Subcutaneous abdominal adipose tissue (tissue), 5 donors: ENCODE data around the gene ANGPTL2.
"Not testable (repeated sequence)": the region's sequence is repeated elsewhere in the genome, so short reads cannot be mapped to it uniquely, and the experiment has no call there.

ENCODE experiments used
- H3K27ac ChIP-seq: one replicate; pipeline ENCODE4 v1.7.0; 2013; ENCODE audit warnings: low read depth, mild to moderate bottlenecking, inconsistent platforms, low read length, moderate library complexity
- H3K27me3 ChIP-seq, 5 donors: one replicate each; pipeline ENCODE4 v1.7.0; 2013; ENCODE audit warnings: low read length in 5 of 5, inconsistent platforms in 1 of 5; ENCODE audit not compliant: control insufficient read depth in 5 of 5, insufficient read depth in 4 of 5
- H3K36me3 ChIP-seq, 5 donors: one replicate each; pipeline ENCODE4 v1.7.0; 2013; ENCODE audit warnings: low read length in 5 of 5; ENCODE audit not compliant: control insufficient read depth in 5 of 5, insufficient read depth in 5 of 5
- H3K4me1 ChIP-seq, 5 donors: one replicate each; pipeline ENCODE4 v1.7.0; 2013; ENCODE audit warnings: low read length in 5 of 5, mild to moderate bottlenecking in 3 of 5, moderate library complexity in 1 of 5; ENCODE audit not compliant: control insufficient read depth in 5 of 5, insufficient read depth in 5 of 5
- H3K4me3 ChIP-seq, 5 donors: one replicate each; pipeline ENCODE4 v1.7.0; 2013; ENCODE audit warnings: low read length in 5 of 5, low read depth in 1 of 5
- H3K9ac ChIP-seq, 5 donors: one replicate each; pipeline ENCODE4 v1.7.0; 2013; ENCODE audit warnings: low read length in 5 of 5, mild to moderate bottlenecking in 4 of 5, moderate library complexity in 3 of 5
- H3K9me3 ChIP-seq, 5 donors: one replicate each; pipeline ENCODE4 v1.7.0; 2013; ENCODE audit warnings: low read length in 5 of 5; ENCODE audit not compliant: control insufficient read depth in 5 of 5
- donor health status: healthy.
- donor health status: healthy.
- donor health status: healthy.
- donor health status: healthy.
- donor health status: healthy.

The ANGPTL2 gene, protein sequence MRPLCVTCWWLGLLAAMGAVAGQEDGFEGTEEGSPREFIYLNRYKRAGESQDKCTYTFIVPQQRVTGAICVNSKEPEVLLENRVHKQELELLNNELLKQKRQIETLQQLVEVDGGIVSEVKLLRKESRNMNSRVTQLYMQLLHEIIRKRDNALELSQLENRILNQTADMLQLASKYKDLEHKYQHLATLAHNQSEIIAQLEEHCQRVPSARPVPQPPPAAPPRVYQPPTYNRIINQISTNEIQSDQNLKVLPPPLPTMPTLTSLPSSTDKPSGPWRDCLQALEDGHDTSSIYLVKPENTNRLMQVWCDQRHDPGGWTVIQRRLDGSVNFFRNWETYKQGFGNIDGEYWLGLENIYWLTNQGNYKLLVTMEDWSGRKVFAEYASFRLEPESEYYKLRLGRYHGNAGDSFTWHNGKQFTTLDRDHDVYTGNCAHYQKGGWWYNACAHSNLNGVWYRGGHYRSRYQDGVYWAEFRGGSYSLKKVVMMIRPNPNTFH

DNA sequence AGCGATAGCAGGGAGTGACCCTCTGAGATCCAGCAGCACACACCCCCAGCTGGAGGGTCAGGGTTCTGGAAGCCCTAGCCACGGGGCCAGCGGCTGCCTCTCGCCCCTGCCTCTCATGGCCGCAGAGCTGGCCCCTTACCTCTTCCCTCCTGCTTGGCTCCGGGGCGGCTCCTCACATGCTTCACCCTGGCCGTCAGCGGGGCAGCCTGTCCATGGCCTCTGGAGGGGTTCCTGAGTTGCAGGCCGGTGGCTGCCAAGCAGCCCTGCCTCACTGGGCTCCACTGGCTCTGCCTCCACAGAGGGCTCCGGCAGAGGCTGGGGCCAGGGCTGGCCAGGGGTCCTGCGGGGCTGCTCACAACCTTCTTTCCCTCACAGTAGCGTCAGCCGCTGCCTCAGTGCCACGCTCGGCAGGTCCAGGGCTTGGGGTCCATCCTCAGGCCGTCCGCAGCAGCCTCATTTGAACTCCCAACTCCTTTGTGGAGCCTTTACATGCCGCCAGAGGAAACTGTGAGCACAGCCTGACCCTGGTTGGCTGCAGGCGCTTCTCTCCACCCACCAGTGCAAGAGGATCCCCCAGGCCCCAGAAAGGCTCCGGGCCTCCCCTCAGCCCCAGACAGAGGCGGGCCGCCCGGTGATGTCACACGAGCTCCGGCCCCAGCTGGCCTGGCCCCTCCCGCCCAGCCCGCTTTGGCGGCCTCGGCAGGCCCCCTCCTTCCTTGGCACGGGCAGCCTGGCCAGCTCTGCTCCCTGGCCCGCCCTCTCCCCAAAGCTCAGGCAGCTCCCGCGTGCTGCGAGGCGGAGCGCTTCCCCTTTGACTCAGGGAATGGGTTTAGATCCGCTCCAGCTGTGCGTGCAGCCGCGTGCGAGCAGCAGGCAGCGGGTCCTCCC is at the start of gene ANGPTL2:
ANGPTL2 (minus strand) TSS at position 460 of the 888 bp plus-strand sequence. CDS start 13,904 bp downstream, outside the sequence.
- H3K9ac ChIP-seq, result peak within 1 kb of the TSS; percentile 88 to 99 (median 96)
- peaks cover 11 to 67% (median 51%) of the 10 kb centered on the region in 5 donors for H3K4me1 ChIP-seq
- peak within 1 kb of the TSS; percentile 90 to 99 (median 96) for H3K4me3 ChIP-seq
- H3K27me3 ChIP-seq, result no peaks in the 10 kb centered on the region
- H3K27ac ChIP-seq, result peak within 1 kb of the TSS; percentile 98
- H3K9me3 ChIP-seq, result no peaks in the 10 kb centered on the region
- peaks cover 0 to 27% (median 18%) of the 10 kb centered on the region in 5 donors for H3K36me3 ChIP-seq

DNA sequence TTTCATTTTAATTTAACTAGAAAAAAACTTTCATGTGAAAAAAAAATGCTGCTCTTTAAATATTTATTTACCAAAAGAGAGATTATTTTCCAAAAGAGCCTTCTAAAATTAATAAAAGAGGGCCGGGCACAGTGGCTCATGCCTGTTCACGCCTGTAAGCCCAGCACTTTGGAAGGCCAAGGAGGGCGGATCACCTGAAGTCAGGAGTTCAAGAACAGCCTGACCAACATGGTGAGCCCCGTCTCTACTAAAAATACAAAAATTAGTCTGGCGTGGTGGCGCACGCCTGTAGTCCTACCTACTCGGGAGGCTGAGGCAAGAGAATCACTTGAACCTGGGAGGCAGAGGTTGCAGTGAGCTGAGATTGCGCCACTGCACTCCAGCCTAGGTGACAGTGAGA is 48.9 kb upstream of the ANGPTL2 start:
- not testable (repeated sequence) for H3K9ac ChIP-seq, H3K36me3 ChIP-seq, H3K9me3 ChIP-seq, H3K27me3 ChIP-seq, H3K27ac ChIP-seq, H3K4me3 ChIP-seq
- H3K4me1 ChIP-seq, result peaks cover 11 to 52% (median 39%) of the 10 kb centered on the region in 5 donors

DNA sequence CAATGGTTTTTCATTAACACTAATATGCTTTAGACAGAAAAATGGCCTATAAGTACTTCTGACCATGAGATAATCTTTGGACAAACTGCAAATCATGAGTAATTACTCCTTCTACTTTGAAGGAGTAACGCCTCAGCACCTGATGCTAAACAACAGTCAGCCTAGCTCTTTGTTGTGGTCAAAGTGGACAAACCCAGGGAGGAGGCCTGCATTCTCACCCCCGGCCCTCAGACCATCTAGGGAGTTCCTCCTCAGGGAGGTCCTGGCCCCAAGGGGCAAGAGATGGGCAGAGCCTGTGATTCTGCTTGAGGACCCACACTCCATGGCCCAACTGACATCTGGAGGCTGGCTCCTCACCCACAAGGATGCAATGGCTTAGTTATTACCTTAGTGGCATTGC is 48.2 kb upstream of the ANGPTL2 start:
- no peak overlapping the region for H3K9ac ChIP-seq
- H3K9me3 ChIP-seq, result no peaks in the 10 kb centered on the region
- H3K27me3 ChIP-seq, result no peaks in the 10 kb centered on the region
- no peaks in the 10 kb centered on the region for H3K36me3 ChIP-seq
- H3K27ac ChIP-seq, result no peak overlapping the region
- H3K4me3 ChIP-seq, result no peak overlapping the region
- H3K4me1 ChIP-seq, result peaks cover 7 to 45% (median 32%) of the 10 kb centered on the region in 5 donors

DNA sequence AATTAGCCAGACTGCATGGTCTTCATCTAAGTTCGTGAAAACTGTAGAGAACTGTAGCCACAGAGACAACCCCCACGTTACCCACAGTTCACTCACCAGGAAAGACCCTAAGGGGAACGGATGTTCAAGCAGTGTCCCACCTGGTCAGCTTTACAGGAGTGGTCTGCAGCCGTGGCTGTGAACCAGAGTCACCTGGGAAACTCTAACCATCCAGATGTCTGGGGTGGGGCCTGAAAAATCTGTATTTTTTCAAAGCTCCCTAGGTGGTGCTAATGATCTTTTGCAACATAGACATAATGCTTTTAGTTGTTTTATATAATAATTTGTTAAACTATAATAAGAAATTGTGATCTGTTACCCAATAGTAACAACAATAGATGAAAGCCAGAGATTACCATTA is 47.7 kb upstream of the ANGPTL2 start:
- no peaks in the 10 kb centered on the region for H3K9me3 ChIP-seq
- no peak overlapping the region for H3K9ac ChIP-seq
- peaks cover 7 to 39% (median 26%) of the 10 kb centered on the region in 5 donors for H3K4me1 ChIP-seq
- H3K27ac ChIP-seq, result no peak overlapping the region
- no peaks in the 10 kb centered on the region for H3K27me3 ChIP-seq
- no peaks in the 10 kb centered on the region for H3K36me3 ChIP-seq
- H3K4me3 ChIP-seq, result no peak overlapping the region

DNA sequence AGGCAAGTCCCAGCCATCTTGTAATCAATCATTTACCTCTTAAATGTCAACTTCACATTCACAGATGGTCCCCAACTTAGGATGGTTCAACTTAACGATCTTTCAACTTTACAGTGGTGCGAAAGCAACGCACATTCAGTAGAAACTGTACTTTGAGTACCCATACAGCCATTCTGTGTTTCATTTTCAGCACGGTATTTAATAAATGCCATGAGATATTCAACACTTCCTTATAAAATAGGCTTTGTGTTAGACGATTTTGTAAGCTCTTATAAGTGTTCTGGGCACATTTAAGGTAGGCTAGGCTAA is 47.1 kb upstream of the ANGPTL2 start:
- no peak overlapping the region for H3K9ac ChIP-seq
- H3K27me3 ChIP-seq, result no peaks in the 10 kb centered on the region
- H3K36me3 ChIP-seq, result no peaks in the 10 kb centered on the region
- H3K9me3 ChIP-seq, result no peaks in the 10 kb centered on the region
- H3K4me3 ChIP-seq, result no peak overlapping the region
- peaks cover 7 to 33% (median 20%) of the 10 kb centered on the region in 5 donors for H3K4me1 ChIP-seq
- H3K27ac ChIP-seq, result no peak overlapping the region

DNA sequence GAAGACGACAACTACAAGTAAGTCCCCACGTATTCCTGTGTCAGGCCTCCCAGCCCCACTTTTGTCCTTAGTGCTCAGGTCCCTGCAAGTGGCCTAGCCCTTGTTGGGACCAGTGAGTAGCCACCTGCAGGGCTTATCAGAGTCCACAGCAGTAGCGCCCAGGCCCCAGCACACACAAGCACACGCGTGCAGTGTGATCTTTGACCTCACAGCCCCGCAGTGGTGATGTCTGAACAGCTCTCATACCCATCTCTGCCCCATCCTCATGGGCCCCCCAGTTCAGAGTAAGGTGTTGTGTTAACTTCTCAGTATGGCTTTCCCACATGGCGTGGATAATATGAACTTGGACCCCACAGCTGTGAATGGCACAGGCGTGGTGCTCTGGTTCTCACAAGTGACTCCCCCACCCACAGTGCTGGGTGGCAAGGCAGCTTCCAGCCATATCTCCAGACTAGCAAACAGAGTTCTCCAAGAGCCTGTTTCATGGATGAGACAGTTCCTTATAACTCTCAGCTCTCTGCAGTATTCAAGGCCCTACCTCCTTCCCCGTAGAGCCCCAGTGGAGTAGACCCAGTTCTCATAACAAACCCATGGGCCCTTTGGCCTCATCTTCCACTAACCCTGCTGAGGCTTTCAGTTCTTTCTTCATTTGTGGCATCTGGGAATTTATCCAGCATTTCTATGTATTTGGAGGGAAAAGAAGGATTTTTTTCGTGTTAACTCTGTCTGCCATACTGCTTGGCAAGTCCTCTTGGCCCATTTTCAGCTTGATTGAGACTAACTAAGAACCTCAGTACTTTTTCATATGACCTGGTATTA is 46.5 kb upstream of the ANGPTL2 start:
- Histone ChIP-seq H3K4me3 (peak overlapping the region in 1 of 5 donors; percentile 2), H3K27ac (peak overlapping the region; percentile 41), H3K4me1 (peaks cover 4 to 29% (median 20%) of the 10 kb centered on the region in 5 donors), H3K36me3 (no peaks in the 10 kb centered on the region), H3K27me3 (no peaks in the 10 kb centered on the region), H3K9ac (peak overlapping the region in 1 of 5 donors; percentile 19), H3K9me3 (no peaks in the 10 kb centered on the region)

DNA sequence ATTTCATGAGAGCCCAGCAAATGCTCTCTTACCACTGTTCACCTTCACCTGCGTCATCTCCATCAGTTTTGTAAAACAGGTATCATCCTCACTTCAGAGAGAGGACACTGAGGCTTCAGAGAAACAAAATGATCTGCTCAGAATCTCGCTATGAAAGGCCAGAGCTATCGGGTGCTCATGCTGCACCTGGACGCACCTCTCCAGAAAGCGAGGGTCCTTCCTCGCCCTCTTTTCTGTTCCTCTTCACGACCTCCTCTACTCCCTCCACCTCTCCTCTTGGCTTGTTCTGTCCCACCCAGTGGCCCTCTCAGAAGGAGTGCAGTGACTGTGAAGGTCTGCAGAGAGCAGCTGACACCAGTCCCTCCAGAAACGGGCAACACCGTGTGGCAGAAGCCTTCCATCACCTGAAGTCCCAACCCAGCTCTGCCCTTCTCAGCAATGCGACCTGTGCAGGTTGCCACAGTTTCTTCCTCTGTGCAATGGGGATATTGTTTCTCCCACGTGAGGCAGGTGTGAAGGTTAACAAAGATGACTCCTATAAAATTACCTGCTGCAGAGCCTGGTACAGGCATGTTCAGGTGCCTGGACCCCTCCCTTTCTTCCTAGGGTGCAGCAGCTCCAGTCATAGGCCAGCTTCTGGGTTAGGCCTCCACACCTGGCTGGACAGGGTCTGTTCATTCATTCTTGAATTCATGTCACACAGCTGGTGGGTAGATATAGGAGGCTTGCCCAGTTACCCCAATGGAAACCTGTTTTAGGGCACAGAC is 45.3 kb upstream of the ANGPTL2 start:
- no peak overlapping the region for H3K4me3 ChIP-seq
- H3K4me1 ChIP-seq, result peaks cover 6 to 38% (median 27%) of the 10 kb centered on the region in 5 donors
- H3K9ac ChIP-seq, result no peak overlapping the region
- H3K9me3 ChIP-seq, result no peaks in the 10 kb centered on the region
- no peaks in the 10 kb centered on the region for H3K27me3 ChIP-seq
- H3K36me3 ChIP-seq, result no peaks in the 10 kb centered on the region
- no peak overlapping the region for H3K27ac ChIP-seq

DNA sequence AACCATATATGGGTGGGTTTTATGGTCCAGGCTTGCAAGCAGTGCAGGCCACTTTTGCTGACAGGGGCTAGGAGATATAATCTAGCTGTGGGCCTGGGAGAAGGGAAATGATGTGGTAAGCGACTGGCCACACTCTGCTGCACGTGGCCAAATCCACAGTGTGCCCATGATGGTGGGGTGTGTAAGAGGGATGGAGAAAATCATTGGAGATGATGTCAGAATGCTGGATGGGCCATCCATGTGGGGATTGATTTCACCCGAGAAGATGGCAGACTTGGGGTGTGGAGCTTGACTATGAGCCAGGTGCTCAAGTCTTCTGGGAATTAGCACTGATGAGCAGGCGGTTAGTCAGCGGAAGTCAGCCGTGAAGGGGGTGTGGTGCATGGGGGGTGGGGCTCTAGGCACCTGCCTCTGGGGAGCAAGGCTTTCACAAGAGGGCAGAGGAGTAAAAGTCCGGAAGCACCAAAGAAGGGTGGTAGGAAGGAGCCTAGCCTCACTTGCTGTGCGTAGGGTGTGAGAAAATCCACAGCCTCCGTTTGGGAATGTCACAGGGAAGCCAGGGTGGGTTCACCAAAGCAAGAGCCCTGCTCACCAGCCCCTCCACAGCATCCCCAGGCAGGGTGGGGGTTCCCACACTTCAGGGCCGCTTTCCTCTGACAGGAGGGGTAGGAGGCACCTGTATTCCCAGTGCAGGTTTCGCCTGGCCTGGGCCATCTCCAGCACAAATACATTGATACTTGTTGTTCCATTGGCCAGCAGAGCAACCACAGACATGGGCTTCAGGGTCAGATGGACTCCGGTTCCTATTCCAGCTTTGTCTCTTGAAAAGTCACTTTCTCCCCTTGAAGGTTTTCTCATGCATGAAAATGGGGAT is 44.5 kb upstream of the ANGPTL2 start:
- no peak overlapping the region for H3K4me3 ChIP-seq
- H3K36me3 ChIP-seq, result no peaks in the 10 kb centered on the region
- H3K9ac ChIP-seq, result no peak overlapping the region
- H3K9me3 ChIP-seq, result no peaks in the 10 kb centered on the region
- H3K27ac ChIP-seq, result no peak overlapping the region
- no peaks in the 10 kb centered on the region for H3K27me3 ChIP-seq
- peaks cover 8 to 45% (median 33%) of the 10 kb centered on the region in 5 donors for H3K4me1 ChIP-seq
